ENCODE measurements around the gene TXK.

GRCh38 chr4:48153791-48154550 is 19.9 kb upstream of the TXK start:
- TF ChIP-seq ZNF324 (tag by site-specific recombination; IDR thresholded peaks at IDR 0.05) (no peak), KLF8 (tag by site-specific recombination; IDR thresholded peaks at IDR 0.05) (no peak), ZFHX2 (tag by site-specific recombination; conservative IDR thresholded peaks at IDR 0.05) (no peak), ZNF561 (tag by site-specific recombination; IDR thresholded peaks at IDR 0.05; ENCODE audit: borderline replicate concordance) (no peak), SP2 (tag by site-specific recombination; IDR thresholded peaks at IDR 0.05) (no peak), YY1 (tag by site-specific recombination; IDR thresholded peaks at IDR 0.05) (no peak), MYNN (tag by site-specific recombination; IDR thresholded peaks at IDR 0.05; ENCODE audit: borderline replicate concordance) (no peak)

All from HEK293 (cell line).